DOHH2 (cell line): ENCODE results near the gene GPX7.

Experiments used
- H3F3A ChIP-seq: fragments of 200-600 bp; sonication (generic), shearing (Covaris generic); 2 replicates; pipeline ENCODE4 v1.6.0; 2016; ENCODE audit warnings: antibody characterized with exemption, mild to moderate bottlenecking; ENCODE audit not compliant: control insufficient read depth, insufficient read depth
- H3K27ac ChIP-seq: fragments of 200-600 bp; sonication (generic); 2 replicates; pipeline ENCODE4 v1.5.1; 2014; ENCODE audit warnings: low read depth, mild to moderate bottlenecking, low read length, moderate library complexity
- H3K27me3 ChIP-seq: fragments of 200-600 bp; sonication (generic); 2 replicates; pipeline ENCODE4 v1.6.1; 2014; ENCODE audit warnings: mild to moderate bottlenecking, low read length, mixed read lengths; ENCODE audit not compliant: control insufficient read depth
- H3K36me3 ChIP-seq: fragments of 200-600 bp; sonication (generic); 2 replicates; pipeline ENCODE4 v1.6.1; 2014; ENCODE audit warnings: mild to moderate bottlenecking, low read length, moderate library complexity, mixed read lengths; ENCODE audit not compliant: control insufficient read depth
- H3K4me1 ChIP-seq: fragments of 200-600 bp; sonication (generic); 2 replicates; pipeline ENCODE4 v1.6.1; 2014; ENCODE audit warnings: mild to moderate bottlenecking, low read length, mixed read lengths; ENCODE audit not compliant: control insufficient read depth
- H3K4me2 ChIP-seq: fragments of 200-600 bp; sonication (generic); 2 replicates; pipeline ENCODE4 v1.6.0; 2014; ENCODE audit warnings: mild to moderate bottlenecking, low read length, moderate library complexity
- H3K4me3 ChIP-seq: fragments of 200-600 bp; sonication (generic); 2 replicates; pipeline ENCODE4 v1.5.1; 2014; ENCODE audit warnings: mild to moderate bottlenecking, low read length, mixed read lengths
- H3K79me2 ChIP-seq: fragments of 200-600 bp; sonication (generic); 2 replicates; pipeline ENCODE4 v1.6.1; 2014; ENCODE audit warnings: mild to moderate bottlenecking, low read length, mixed read lengths; ENCODE audit not compliant: control insufficient read depth
- H3K9me2 ChIP-seq: fragments of 200-600 bp; sonication (generic); replicated peaks from 2 replicates; pipeline ENCODE4 v1.6.1; 2014; ENCODE audit warnings: mild to moderate bottlenecking, low read length, mixed read lengths; ENCODE audit not compliant: control insufficient read depth
- H3K9me3 ChIP-seq: fragments of 200-600 bp; sonication (generic); 2 replicates; pipeline ENCODE4 v1.6.1; 2014; ENCODE audit warnings: antibody characterized with exemption, low read length, mixed read lengths; ENCODE audit not compliant: control insufficient read depth, insufficient read depth
- H4K20me1 ChIP-seq: fragments of 200-600 bp; sonication (generic); 2 replicates; pipeline ENCODE4 v1.6.0; 2014; ENCODE audit warnings: low read depth, mild to moderate bottlenecking, antibody characterized with exemption, low read length, moderate library complexity; ENCODE audit not compliant: control insufficient read depth, insufficient read depth
- CTCF ChIP-seq: fragments of 200-600 bp; sonication (generic); IDR thresholded peaks from one replicate; pipeline ENCODE4 v1.5.1; 2014; ENCODE audit warnings: antibody characterized with exemption, mild to moderate bottlenecking, low read depth, low read length; ENCODE audit not compliant: poor library complexity, severe bottlenecking
- EZH2phosphoT487 ChIP-seq: fragments of 200-600 bp; sonication (generic); IDR thresholded peaks from 2 replicates; pipeline ENCODE4 v1.6.1; 2017; ENCODE audit warnings: borderline replicate concordance, mild to moderate bottlenecking, antibody characterized with exemption, low read length, moderate library complexity, mixed read lengths

Gene GPX7

GRCh38 chr1:52558941-52559340, 43.2 kb upstream of the GPX7 start:
- no peaks in the 10 kb centered on the region for H3K9me2 ChIP-seq
- no peaks in the 10 kb centered on the region for H3K36me3 ChIP-seq
- H3K27me3 ChIP-seq: no peaks in the 10 kb centered on the region
- H4K20me1 ChIP-seq: no peaks in the 10 kb centered on the region
- peaks cover 11% of the 10 kb centered on the region for H3K4me1 ChIP-seq
- H3K27ac ChIP-seq: no peak overlapping the region
- peaks cover 5% of the 10 kb centered on the region for H3K79me2 ChIP-seq
- no peak overlapping the region for H3K4me2 ChIP-seq
- TF ChIP-seq CTCF (no peak), EZH2phosphoT487 (no peak)
- no peak overlapping the region for H3K4me3 ChIP-seq
- no peaks in the 10 kb centered on the region for H3K9me3 ChIP-seq
- peaks cover 10% of the 10 kb centered on the region for H3F3A ChIP-seq

GRCh38 chr1:52559875-52560274, 42.3 kb upstream of the GPX7 start:
- TF ChIP-seq CTCF: no peak
- TF ChIP-seq EZH2phosphoT487: no peak
- Histone ChIP-seq H3K4me2 (no peak overlapping the region), H3K27me3 (no peaks in the 10 kb centered on the region), H3K27ac (no peak overlapping the region), H4K20me1 (no peaks in the 10 kb centered on the region), H3K4me1 (peaks cover 2% of the 10 kb centered on the region), H3K36me3 (no peaks in the 10 kb centered on the region), H3F3A (peaks cover 8% of the 10 kb centered on the region), H3K9me3 (no peaks in the 10 kb centered on the region), H3K4me3 (no peak overlapping the region), H3K9me2 (no peaks in the 10 kb centered on the region), H3K79me2 (no peaks in the 10 kb centered on the region)

GRCh38 chr1:52562766-52563165, 39.4 kb upstream of the GPX7 start:
- H3K9me2 ChIP-seq: no peaks in the 10 kb centered on the region
- TF ChIP-seq EZH2phosphoT487 (no peak), CTCF (no peak)
- no peaks in the 10 kb centered on the region for H3F3A ChIP-seq

More at GRCh38 chr1:52562766-52563165, 39.4 kb upstream of the GPX7 start:
- H3K4me3 ChIP-seq: no peak overlapping the region
- no peaks in the 10 kb centered on the region for H3K36me3 ChIP-seq
- H3K4me1 ChIP-seq: no peaks in the 10 kb centered on the region
- H3K27me3 ChIP-seq: no peaks in the 10 kb centered on the region
- no peak overlapping the region for H3K27ac ChIP-seq
- H4K20me1 ChIP-seq: no peaks in the 10 kb centered on the region
- H3K4me2 ChIP-seq: no peak overlapping the region
- no peaks in the 10 kb centered on the region for H3K9me3 ChIP-seq
- H3K79me2 ChIP-seq: no peaks in the 10 kb centered on the region
